ENCODE data around the gene ADAMTS8. TPM values are rescaled to one million over a fixed set of nuclear protein-coding genes. Genes with fewer than 3 reads are reported as not detected.

Gene ADAMTS8
- total and polyA plus RNA-seq, 2 donors (not counting 1 experiment from before 2014, with no cell fraction given), result 15.0 to 18.8 TPM

DNA sequence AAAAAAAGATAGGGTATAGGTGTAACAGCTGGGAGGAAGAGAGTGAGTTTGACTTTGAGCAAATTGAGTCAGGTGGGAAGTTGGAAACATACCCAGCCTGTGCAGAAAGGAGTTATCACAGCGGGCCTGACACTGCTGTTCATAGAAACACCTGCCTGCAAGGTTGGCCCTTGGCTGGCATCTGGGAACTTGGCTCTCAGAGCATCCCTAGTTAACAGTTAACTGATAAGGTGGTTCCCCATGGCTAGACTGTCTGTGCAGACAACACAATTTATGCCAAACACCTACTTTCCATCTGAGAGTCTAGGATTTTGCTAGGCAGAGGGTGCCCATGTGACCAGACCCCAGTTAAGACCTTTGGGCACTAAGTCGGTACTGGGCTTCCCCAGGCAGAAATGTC is 31.4 kb downstream of the ADAMTS8 start:
- H3K9ac ChIP-seq (ENCODE audit: insufficient read depth, low read length), result no peak overlapping the region
- TF ChIP-seq, protein P1, sequence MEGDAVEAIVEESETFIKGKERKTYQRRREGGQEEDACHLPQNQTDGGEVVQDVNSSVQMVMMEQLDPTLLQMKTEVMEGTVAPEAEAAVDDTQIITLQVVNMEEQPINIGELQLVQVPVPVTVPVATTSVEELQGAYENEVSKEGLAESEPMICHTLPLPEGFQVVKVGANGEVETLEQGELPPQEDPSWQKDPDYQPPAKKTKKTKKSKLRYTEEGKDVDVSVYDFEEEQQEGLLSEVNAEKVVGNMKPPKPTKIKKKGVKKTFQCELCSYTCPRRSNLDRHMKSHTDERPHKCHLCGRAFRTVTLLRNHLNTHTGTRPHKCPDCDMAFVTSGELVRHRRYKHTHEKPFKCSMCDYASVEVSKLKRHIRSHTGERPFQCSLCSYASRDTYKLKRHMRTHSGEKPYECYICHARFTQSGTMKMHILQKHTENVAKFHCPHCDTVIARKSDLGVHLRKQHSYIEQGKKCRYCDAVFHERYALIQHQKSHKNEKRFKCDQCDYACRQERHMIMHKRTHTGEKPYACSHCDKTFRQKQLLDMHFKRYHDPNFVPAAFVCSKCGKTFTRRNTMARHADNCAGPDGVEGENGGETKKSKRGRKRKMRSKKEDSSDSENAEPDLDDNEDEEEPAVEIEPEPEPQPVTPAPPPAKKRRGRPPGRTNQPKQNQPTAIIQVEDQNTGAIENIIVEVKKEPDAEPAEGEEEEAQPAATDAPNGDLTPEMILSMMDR (conservative IDR thresholded peaks at IDR 0.05 in 1 of 2, IDR thresholded peaks at IDR 0.05 in 1 of 2; ENCODE audit: low read depth in 1 of 2, low read length in 2 of 2), result no peak
- no peak for TF ChIP-seq EZH2 (IDR thresholded peaks at IDR 0.05; ENCODE audit: low read length, missing control alignments)
- H3K36me3 ChIP-seq (ENCODE audit: control insufficient read depth, insufficient read depth, low read length), result no peaks in the 10 kb centered on the region
- H3K4me2 ChIP-seq (ENCODE audit: extremely low read depth, insufficient read depth, low read length), result no peak overlapping the region
- no peak overlapping the region for H2AFZ ChIP-seq (ENCODE audit: low read length)
- H3K79me2 ChIP-seq (ENCODE audit: control insufficient read depth, insufficient read depth, low read length), result no peaks in the 10 kb centered on the region
- no peaks in the 10 kb centered on the region for H3K9me3 ChIP-seq (ENCODE audit: control insufficient read depth, insufficient read depth, low read depth, low read length)
- no peak for DNase-seq (ENCODE audit: low read depth in 2 of 2)
- H3K27me3 ChIP-seq (ENCODE audit: control insufficient read depth, insufficient read depth, low read length), result peaks cover 7% of the 10 kb centered on the region
- no peak overlapping the region for H3K4me3 ChIP-seq (replicated peaks in 1 of 4; ENCODE audit: control extremely low read depth in 1 of 4, insufficient read depth in 1 of 4, low read depth in 3 of 4, low read length in 4 of 4)
- H3K4me1 ChIP-seq (ENCODE audit: control insufficient read depth, extremely low read depth, insufficient read depth, low read length), result peaks cover 12% of the 10 kb centered on the region
- H4K20me1 ChIP-seq (ENCODE audit: control insufficient read depth, extremely low read depth, insufficient read depth, low read length), result no peaks in the 10 kb centered on the region
- H3K27ac ChIP-seq (ENCODE audit: insufficient read depth, low read length), result no peak overlapping the region

DNA sequence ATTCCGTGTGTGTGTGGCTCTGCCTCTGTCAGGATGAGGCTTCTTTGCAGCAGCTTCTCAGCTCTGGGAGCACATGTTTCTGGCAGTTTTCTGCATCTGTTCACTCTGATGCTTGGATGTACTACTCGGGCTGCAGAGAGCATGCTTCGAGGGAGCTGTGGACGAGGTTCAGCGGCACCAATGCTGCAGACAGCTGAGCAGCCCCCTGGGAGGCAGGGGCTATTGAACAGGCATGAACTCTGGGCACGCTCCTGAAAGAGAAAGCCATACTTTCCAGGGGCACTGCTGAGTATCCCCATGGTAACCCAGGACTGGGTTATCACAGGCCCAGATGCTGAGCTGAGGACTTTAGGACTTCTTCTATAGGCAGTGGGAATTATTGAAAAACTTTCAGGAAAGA is 33.8 kb downstream of the ADAMTS8 start:
- Histone ChIP-seq H3K36me3 (ENCODE audit: control insufficient read depth, insufficient read depth, low read length) (no peaks in the 10 kb centered on the region), H3K9ac (ENCODE audit: insufficient read depth, low read length) (no peak overlapping the region), H3K4me1 (ENCODE audit: control insufficient read depth, extremely low read depth, insufficient read depth, low read length) (peaks cover 8% of the 10 kb centered on the region), H3K4me2 (ENCODE audit: extremely low read depth, insufficient read depth, low read length) (no peak overlapping the region), H2AFZ (ENCODE audit: low read length) (no peak overlapping the region), H3K79me2 (ENCODE audit: control insufficient read depth, insufficient read depth, low read length) (no peaks in the 10 kb centered on the region), H3K4me3 (replicated peaks in 1 of 4; ENCODE audit: control extremely low read depth in 1 of 4, insufficient read depth in 1 of 4, low read depth in 3 of 4, low read length in 4 of 4) (no peak overlapping the region), H3K27me3 (ENCODE audit: control insufficient read depth, insufficient read depth, low read length) (peaks cover 16% of the 10 kb centered on the region), H3K9me3 (ENCODE audit: control insufficient read depth, insufficient read depth, low read depth, low read length) (no peaks in the 10 kb centered on the region), H3K27ac (ENCODE audit: insufficient read depth, low read length) (no peak overlapping the region), H4K20me1 (ENCODE audit: control insufficient read depth, extremely low read depth, insufficient read depth, low read length) (no peaks in the 10 kb centered on the region)
- TF ChIP-seq, protein P1 (conservative IDR thresholded peaks at IDR 0.05 in 1 of 2, IDR thresholded peaks at IDR 0.05 in 1 of 2; ENCODE audit: low read depth in 1 of 2, low read length in 2 of 2), result no peak
- TF ChIP-seq EZH2 (IDR thresholded peaks at IDR 0.05; ENCODE audit: low read length, missing control alignments), result no peak
- DNase-seq (ENCODE audit: low read depth in 2 of 2), result no peak

DNA sequence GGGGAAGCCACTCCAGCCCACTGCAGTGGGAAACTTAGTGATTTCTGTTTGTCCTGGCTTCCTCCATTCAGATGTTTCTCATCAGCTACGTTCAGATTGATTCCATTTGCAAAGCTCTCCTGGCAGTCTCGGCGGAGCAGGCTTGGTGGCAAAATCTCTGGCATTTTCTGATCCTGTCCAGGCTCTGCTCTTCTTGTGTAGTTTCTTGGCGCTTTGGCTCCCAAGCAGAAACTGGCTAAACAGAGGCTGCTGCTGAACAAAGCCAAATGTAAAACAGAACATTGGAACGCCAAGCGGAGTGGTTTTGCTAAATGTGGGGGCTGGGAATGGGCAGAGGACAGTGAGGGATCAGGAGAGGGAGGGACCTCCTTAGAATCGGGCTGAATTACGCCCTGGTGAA is 36.7 kb downstream of the ADAMTS8 start:
- no peak overlapping the region for H3K27ac ChIP-seq (ENCODE audit: insufficient read depth, low read length)
- H3K4me1 ChIP-seq (ENCODE audit: control insufficient read depth, extremely low read depth, insufficient read depth, low read length), result peaks cover 9% of the 10 kb centered on the region
- H3K4me2 ChIP-seq (ENCODE audit: extremely low read depth, insufficient read depth, low read length), result no peak overlapping the region
- no peak overlapping the region for H2AFZ ChIP-seq (ENCODE audit: low read length)
- H3K36me3 ChIP-seq (ENCODE audit: control insufficient read depth, insufficient read depth, low read length), result no peaks in the 10 kb centered on the region
- H3K79me2 ChIP-seq (ENCODE audit: control insufficient read depth, insufficient read depth, low read length), result no peaks in the 10 kb centered on the region
- no peak for DNase-seq (ENCODE audit: low read depth in 2 of 2)
- no peak overlapping the region for H3K9ac ChIP-seq (ENCODE audit: insufficient read depth, low read length)
- TF ChIP-seq, protein P1 (conservative IDR thresholded peaks at IDR 0.05 in 1 of 2, IDR thresholded peaks at IDR 0.05 in 1 of 2; ENCODE audit: low read depth in 1 of 2, low read length in 2 of 2), result no peak
- no peak for TF ChIP-seq EZH2 (IDR thresholded peaks at IDR 0.05; ENCODE audit: low read length, missing control alignments)
- peaks cover 16% of the 10 kb centered on the region for H3K27me3 ChIP-seq (ENCODE audit: control insufficient read depth, insufficient read depth, low read length)
- no peaks in the 10 kb centered on the region for H4K20me1 ChIP-seq (ENCODE audit: control insufficient read depth, extremely low read depth, insufficient read depth, low read length)
- no peaks in the 10 kb centered on the region for H3K9me3 ChIP-seq (ENCODE audit: control insufficient read depth, insufficient read depth, low read depth, low read length)
- no peak overlapping the region for H3K4me3 ChIP-seq (replicated peaks in 1 of 4; ENCODE audit: control extremely low read depth in 1 of 4, insufficient read depth in 1 of 4, low read depth in 3 of 4, low read length in 4 of 4)
